ENCODE results near the gene GPT2.
A peak's percentile ranks its signal among the peaks of the same experiment; 100 is the strongest.

GPT2 gene

DNA sequence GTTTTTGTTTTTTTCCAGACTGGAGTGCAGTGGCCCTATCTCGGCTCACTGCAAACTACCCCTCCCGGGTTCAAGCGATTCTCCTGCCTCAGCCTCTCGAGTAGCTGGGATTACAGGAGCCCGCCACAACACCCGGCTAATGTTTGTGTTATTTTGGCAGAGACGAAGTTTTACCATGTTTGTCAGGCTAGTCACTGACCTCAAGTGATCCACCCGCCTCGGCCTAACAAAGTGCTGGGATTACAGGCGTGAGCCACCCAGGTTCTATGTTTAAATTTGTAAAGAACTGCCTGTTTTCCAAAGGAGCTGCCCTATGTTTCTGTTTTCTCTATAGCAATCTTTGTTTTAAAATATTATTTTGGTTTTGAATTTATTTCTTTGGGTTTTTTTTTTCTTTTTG lies 39.4 kb upstream of the GPT2 start:
- no peak overlapping the region for H3K4me3 ChIP-seq (ENCODE audit: low read depth, low read length)
- TF ChIP-seq, protein P1, sequence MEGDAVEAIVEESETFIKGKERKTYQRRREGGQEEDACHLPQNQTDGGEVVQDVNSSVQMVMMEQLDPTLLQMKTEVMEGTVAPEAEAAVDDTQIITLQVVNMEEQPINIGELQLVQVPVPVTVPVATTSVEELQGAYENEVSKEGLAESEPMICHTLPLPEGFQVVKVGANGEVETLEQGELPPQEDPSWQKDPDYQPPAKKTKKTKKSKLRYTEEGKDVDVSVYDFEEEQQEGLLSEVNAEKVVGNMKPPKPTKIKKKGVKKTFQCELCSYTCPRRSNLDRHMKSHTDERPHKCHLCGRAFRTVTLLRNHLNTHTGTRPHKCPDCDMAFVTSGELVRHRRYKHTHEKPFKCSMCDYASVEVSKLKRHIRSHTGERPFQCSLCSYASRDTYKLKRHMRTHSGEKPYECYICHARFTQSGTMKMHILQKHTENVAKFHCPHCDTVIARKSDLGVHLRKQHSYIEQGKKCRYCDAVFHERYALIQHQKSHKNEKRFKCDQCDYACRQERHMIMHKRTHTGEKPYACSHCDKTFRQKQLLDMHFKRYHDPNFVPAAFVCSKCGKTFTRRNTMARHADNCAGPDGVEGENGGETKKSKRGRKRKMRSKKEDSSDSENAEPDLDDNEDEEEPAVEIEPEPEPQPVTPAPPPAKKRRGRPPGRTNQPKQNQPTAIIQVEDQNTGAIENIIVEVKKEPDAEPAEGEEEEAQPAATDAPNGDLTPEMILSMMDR (IDR thresholded peaks at IDR 0.05; ENCODE audit: low read depth, low read length): no peak

DNA sequence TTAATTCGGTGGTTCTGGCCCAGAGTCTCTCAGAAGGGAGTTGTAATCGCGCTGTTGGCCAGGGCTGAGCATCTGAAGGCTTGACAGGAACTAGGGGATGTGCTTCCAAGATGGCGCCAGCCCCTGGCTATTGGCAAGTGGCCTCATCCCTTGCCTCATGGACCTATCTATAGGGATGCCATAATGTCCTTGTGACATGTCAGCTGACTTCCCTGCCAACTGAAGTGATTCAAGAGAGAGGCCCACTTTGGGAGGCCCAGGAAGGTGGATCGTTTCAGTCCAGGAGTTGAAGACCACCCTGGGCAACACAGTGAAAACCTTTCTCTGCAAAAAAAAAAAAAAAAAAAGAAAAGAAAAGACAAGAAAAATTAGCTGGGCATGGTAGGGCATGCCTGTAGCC lies 38.2 kb upstream of the GPT2 start:
- TF ChIP-seq, protein P1 (IDR thresholded peaks at IDR 0.05; ENCODE audit: low read depth, low read length): no peak
- no peak overlapping the region for H3K4me3 ChIP-seq (ENCODE audit: low read depth, low read length)

DNA sequence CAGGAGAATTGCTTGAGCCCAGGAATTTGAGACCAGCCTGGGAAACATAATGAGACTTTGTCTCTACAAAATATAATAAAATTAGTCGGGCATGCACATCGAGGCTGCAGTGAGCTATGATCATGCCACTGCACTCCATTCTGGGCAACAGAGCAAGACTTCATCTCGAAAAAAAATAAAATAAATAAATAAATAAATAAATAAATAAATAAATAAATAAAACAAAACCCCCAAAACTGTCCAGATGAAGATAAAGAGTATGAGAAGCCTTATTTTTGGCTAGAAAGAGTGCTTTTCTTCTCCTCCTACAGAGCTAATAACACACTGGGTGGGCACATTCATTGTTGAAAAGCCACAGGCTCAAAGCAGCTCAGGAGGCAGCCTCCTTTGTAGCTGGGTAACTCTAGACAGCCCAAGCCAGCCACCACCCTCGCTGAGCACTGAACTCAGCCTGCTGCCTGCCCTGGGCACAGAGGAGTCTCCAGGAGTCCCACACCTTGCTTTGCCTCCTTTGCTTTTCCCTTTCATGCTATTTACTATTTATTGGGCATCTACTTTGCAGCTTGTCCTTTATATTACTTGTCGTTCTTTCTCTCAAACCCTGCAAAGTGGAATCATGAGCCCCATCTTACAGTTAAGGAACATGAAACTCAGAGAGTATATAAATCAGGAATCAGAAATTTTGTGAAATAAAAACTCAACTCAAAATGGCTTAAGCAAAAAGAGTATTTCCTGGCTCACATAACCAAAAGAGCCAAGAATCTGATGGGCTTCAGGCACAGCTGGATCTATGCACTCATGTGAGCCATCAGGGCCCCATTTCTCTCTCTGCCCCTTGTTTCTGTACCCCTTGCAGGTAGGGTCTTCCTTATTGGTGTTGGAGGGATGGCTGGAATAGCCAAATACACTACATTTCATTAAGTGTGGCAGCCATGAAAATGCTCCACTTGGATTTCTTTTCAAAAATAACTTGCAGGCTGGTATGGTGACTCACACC lies 35.1 kb upstream of the GPT2 start:
- no peak overlapping the region for H3K4me3 ChIP-seq (ENCODE audit: low read depth, low read length)
- TF ChIP-seq, protein P1 (IDR thresholded peaks at IDR 0.05; ENCODE audit: low read depth, low read length): no peak

DNA sequence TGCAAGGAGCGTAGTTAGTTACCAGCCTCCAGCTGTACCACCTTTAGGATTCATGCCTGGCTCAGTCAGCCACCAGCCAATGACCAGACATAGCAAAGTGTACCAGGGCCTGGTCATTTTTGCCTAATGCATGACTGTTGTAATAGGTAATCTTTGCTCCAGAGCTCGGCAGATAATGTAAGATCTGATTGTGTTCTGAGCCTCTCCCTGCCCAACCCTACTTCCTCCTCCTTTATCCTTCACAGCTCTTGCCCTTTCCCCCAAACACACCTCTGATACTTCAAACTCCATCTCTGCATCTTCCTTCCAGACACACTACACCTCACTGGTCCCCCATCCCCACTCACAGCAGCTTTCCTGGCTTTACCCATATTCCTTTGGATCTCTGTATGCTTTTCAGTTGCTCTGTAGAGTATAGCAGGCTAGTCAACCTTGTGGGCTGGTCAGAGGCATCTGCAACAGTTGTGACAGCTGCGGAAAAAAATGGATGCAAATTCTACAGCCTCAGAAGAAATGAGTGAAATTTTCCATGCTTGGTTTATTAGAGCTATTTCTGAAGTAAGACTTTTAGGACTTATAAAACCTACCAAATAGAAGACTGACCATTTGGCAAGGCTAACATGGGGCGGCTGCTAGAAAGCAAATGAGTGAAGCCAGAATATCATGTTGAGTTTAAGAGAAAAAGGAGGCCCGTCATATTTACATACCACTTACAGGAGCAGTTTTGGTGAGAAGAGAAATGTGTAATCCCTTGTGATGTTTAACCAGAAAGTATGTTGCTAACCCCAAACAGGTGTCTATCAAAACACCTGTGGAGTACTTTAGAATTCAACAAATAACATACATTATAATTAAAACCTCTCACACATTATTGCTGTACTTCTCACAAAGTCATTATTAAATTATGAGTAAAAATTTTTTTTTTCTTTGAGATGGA lies 33.3 kb upstream of the GPT2 start:
- TF ChIP-seq, protein P1 (IDR thresholded peaks at IDR 0.05; ENCODE audit: low read depth, low read length): no peak
- no peak overlapping the region for H3K4me3 ChIP-seq (ENCODE audit: low read depth, low read length)

DNA sequence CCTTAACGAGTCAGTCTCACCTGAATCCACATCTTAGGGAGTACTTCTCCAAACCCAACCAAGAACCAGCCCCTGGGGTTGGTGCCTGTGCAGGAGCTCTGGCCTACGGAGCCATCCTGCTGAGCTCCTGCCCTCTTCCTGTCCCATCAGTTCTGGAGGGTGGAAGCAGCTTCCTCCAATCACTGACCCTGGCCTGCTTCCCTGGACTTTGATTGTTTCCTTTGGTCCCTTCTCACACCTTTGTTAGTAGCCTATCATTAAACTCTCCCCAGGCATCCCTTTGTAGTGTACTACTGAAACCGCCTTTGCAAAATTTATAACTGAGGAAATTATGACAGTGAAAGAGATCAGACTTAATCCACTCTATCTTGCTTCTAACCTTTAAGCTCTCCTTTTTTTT lies 32.0 kb upstream of the GPT2 start:
- TF ChIP-seq, protein P1 (IDR thresholded peaks at IDR 0.05; ENCODE audit: low read depth, low read length): no peak
- no peak overlapping the region for H3K4me3 ChIP-seq (ENCODE audit: low read depth, low read length)

DNA sequence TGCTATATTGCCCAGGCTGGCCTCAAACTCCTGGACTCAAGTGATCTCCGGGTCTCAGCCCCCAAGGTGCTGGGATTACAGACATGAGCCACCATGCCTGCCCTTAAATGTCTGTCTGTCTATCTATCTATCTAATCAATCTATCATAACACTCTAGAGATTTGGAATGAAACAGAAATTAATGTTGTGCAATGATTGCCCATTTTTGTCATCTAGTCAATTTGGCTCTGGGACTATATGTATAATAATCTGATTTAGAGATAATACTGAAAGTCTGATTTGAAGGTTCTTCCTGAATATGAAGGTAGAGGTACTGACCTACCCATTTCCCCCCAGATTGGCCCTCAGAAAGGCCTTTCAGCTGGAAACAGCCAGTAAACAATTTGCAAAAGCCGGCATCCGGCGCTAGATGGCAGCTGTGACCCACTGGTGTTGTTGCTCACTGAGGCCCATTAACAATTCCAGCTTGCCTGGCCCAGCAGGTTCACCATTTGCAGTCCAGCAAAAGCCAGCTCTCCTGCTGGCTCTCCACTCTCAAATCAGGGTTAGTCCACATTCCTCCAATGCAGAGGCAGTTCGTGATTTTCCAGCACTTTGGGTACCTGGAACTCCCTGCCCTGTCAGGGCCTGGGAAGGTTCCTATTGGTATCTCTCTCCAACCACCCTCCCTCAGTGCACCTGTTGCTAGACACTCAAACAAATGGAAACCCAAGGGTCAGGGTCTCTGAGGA lies 30.3 kb upstream of the GPT2 start:
- H3K4me3 ChIP-seq (ENCODE audit: low read depth, low read length): no peak overlapping the region
- TF ChIP-seq, protein P1 (IDR thresholded peaks at IDR 0.05; ENCODE audit: low read depth, low read length): peak; percentile 74
